H4 (cell line): ENCODE measurements around the gene FNIP2. TPM values are rescaled to one million over a fixed set of nuclear protein-coding genes. Genes with fewer than 3 reads are reported as not detected.
"Not testable (repeated sequence)": the region's sequence is repeated elsewhere in the genome, so short reads cannot be mapped to it uniquely, and the experiment has no call there.

Source experiments
- DNase-seq: peaks from one replicate; pipeline ENCODE4 v3.0.0-alpha.2; 2015; ENCODE audit warnings: low spot score
- total RNA-seq: library from RNA; depleted of rRNA; stranded (reverse); fragments of >200 nt; shearing (Covaris generic); gene quantifications from 2 replicates; pipeline ENCODE4 v1.2.3, GENCODE V29; 2014

Gene FNIP2
- total RNA-seq, 1 experiment from 2014 or later, result 5.7 TPM

DNA sequence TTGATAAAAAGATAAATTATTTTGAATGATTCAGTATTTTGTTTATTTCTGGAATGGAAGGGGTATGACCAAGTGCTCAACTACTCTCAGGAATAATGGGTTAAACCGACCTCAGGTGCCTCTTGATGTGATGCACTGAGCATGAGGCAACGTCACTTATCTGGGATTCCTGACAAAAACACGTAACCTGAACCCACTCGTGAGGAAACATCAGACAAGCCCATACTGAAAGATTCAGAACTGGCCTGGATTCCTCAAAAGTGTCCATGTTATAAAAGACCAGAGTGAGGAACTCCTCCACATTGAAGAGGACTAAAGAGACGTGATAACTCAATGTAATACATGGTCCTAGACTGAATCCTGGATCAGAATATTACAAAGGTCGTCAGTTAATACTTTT is 144.0 kb downstream of the FNIP2 start:
- DNase-seq, result no peak

DNA sequence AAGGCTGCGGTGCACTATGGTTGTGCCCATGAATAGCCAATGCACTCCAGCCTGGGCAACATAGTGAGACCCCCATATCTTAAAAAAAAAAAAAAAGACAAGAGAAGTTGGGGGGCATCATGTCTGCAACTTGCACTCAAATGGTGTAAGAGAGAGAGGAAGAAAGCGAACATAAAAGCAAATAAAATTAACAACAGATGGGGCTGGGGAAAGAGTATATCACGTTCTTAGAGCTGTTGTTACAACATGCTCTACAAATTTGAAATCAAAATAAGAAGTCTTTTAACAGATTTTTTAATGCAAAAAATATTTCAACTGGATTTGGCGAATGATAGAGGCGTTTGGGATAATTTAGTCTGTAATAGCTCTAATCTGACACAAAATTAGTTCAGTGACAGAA is 144.9 kb downstream of the FNIP2 start:
- no peak for DNase-seq

GRCh38 chr4:158914218-158914617 is 145.4 kb downstream of the FNIP2 start:
- no peak for DNase-seq

DNA sequence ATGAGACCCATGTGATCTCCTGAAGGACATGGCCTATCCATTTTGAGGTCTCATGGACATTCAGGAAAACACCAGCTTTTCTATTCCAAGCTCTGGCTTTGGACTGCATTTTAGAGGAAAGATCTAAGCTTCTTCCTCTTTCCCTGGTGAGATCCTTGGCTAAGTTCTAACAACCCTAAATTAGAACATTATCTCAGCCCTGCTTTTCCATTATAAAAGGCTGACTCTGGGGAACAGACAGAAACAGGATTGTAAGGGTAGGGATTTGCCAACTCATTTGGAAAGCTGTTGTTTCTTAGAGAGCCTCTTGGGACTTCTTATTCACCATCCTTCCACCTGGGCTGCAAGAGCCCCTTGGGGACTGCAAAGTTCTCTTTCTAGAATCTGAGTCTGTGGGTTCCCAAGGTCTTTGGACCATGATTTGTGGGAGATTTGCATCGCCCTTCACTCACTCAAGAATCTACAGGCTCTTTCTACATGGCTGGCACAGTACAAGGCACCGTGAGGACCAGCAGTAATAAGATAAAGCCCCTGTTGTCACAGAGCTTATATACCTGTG is 146.9 kb downstream of the FNIP2 start:
- no peak for DNase-seq

DNA sequence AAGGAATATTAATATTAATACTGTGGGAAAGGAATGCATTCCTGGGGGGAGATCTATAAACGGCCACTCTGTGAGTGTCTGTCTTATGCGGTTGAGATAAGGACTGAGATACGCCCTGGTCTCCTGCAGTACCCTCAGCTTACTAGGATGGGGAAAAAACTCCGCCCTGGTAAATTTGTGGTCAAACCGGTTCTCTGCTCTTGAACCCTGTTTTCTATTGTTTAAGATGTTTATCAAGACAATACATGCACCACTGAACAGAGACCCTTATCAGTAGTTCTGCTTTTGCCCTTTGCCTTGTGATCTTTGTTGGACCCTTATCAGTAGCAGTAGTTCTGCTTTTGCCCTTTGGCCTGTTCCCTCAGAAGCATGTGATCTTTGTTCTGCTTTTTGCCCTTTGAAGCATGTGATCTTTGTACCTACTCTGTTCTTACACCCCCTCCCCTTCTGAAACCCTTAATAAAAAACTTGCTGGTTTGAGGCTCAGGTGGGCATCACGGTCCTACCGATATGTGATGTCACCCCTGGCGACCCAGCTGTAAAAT is 151.7 kb downstream of the FNIP2 start:
- not testable (repeated sequence) for DNase-seq

DNA sequence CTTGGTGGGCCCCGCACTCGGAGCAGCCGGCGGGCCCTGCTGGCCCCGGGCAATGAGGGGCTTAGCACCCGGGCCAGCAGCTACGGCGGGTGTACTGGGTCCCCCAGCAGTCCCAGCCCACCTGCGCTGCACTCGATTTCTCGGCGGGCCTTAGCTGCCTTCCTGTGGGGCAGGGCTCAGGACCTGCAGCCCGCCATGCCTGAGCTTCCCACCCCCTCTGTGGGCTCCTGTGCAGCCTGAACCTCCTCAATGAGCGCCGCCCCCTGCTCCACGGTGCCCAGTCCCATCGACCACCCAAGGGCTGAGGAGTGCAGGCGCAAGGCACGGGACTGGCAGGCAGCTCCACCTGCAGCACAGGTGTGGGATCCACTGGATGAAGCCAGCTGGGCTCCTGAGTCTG is 158.9 kb downstream of the FNIP2 start:
- DNase-seq, result not testable (repeated sequence)

- no peak for DNase-seq
These were observed 161.3 kb downstream of the FNIP2 start for GRCh38 chr4:158929939-158930638.

DNA sequence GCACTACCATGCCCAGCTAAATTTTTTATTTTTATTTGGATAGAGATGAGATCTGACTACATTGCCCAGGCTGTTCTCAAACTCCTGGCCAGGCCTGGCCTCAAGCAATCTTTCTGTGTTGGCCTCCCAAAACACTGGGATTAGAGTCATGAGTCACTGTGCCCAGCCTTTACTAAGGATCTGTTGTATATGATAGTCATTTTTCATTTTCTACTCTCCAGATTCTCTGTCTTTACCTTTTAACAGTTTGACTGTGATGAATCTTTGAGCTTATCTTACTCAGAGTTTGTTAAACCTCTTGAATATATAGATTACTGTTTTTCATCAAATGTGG is 161.8 kb downstream of the FNIP2 start:
- DNase-seq, result no peak

DNA sequence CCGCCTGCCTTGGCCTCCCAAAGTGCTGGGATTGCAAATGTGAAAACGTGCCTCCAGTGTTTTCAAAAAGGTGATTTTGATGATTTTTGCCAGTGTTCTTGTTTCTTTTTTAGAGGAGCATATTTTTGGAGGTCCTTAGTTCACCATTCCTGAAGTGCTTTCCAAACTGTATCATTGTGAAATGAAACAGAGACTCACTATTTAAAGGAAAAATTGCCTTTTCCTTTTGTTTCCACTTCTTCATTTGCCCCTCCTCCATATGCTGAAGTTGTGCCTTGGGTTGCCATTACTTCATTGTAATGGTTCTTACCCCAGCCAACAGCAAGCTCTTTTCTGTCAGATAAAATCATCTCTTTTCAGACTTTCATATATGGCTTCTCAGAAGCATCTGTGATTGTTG is 164.4 kb downstream of the FNIP2 start:
- DNase-seq, result no peak

GRCh38 chr4:158934996-158935669 is 166.3 kb downstream of the FNIP2 start:
- no peak for DNase-seq

GRCh38 chr4:158936238-158936637 is 167.4 kb downstream of the FNIP2 start:
- DNase-seq, result no peak

GRCh38 chr4:158938220-158939044 is 169.6 kb downstream of the FNIP2 start:
- peak; percentile 13 for DNase-seq

DNA sequence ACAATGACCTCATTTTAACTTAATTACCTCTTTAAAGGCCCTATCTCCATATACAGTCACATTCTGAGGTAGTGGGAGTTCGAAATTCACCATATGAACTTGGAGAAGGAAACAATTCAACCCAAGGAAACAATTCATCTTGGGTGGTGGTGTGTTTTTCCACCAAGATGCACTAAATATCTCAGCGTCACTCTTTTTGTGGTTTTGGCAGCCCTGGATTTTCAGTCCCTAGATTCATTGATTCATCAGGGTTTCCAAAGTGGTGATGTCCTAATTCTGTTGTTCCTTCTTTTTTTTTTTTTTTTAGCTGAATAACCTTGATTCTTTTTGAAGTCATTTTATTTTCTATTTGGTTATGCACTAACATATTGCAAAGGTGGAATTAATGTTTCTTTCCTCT is 171.4 kb downstream of the FNIP2 start:
- no peak for DNase-seq

DNA sequence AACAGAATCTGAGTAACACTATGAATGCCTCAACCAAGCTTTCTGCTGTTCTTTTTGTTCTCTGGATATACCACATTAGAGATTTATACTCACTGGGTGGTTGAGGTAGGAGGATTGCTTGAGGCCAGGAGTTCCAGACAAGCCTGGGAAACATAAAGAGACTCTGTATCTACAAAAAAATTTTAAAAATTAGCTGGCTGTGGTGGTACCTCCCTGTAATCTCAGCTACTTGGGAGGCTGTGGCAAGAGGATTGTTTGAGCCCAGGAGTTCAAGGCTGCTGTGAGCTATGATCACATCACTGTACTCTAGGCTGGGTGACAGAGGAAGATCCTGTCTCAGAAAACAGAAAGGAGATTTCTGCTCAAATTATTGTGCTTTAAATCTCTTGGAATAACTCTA is 172.5 kb downstream of the FNIP2 start:
- no peak for DNase-seq

DNA sequence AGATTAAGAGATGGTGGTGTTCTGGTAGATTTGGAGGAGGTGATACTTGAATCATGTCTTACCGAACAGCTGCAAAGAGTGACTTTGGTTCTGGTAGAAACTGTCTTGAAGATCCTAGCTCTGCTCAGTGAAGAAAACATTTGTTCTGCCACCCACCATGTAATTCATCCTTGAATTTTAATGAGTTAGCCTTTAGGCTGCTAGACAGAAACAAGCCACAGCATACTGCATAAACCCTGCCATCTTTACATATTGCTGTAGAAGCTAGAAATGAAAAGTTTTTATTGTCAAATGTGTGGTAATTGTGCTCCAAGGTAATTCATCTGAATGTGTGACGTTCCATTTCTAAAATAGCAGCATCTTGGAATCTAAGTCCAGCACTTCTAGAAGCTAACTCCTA is 173.1 kb downstream of the FNIP2 start:
- no peak for DNase-seq

DNA sequence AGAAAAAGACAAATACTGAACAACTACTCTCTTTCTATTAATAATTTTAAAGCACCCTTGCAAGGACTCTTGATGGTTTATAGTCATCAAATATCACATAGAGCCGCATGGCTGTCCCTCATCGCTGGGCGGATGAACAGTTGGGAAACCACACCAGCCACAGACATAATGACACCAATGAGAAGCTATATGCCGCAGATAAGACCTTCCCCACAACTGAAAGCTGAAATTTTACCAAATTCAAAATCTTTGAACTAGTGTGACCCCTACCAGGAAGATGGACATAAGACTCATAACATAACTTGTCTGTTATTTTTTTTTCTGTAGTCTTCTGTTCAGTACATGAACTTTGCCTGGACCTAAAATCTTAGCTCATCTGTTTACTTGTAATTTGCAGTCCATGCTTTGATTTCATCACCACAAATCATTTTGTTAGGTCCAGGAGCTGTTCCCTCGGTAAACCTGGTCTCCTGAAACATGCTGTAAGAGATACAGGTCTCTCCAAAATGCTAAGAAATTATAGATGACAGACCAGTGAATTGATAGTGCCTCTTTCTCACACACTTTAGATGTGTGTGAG is 176.8 kb downstream of the FNIP2 start:
- no peak for DNase-seq

GRCh38 chr4:158946825-158947224 is 178.0 kb downstream of the FNIP2 start:
- DNase-seq, result no peak

- DNase-seq, result no peak
These were observed 179.2 kb downstream of the FNIP2 start for GRCh38 chr4:158948071-158948470.

GRCh38 chr4:158949099-158949498 is 180.3 kb downstream of the FNIP2 start:
- peak; percentile 23 for DNase-seq

- not testable (repeated sequence) for DNase-seq
These were observed 183.5 kb downstream of the FNIP2 start for GRCh38 chr4:158952221-158952774.

DNA sequence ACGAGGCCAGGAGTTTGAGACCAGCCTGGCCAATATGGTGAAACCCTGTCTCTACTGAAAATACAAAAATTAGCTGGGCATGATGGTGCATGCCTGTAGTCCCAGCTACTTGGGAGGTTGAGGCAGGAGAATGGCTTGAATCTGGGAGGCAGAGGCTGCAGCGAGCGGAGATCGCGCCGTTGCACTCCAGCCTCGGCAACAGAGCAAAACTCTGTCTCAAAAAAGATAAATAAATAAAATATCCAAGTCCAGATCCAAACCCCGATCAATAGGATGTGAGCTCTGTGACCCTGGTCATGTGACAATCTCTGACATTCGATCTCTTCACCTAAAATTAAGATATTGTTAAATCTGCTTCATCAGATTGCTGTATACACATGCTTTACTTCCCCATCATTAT is 187.5 kb downstream of the FNIP2 start:
- not testable (repeated sequence) for DNase-seq
